ENCODE data around the gene KRT2.

The KRT2 gene

DNA sequence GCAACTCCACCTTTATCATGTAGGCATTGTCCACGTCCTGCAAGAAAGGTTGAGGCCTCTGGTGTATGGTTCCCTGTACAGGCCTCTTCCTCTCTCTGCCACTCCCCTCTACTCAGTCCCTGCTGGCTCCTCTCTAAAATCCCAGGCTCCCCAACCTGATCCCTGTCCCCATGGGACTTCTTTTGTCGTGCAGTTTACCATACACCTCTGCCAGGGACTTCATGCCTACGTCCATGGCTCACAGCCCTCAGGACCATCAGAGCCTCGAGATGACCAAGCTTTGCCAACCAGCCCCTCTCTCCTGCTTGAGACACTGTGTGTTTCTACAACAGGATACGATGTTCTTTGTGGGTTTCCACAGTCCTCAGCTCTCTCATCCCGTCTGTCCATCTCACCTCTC lies 2.9 kb downstream of the KRT2 start:
- Histone ChIP-seq H3K4ac (ENCODE audit: low read depth in 1 of 2, low read length in 2 of 2) (no peak overlapping the region), H3K9ac (ENCODE audit: low read length) (no peak overlapping the region), H3K14ac (ENCODE audit: low read length in 2 of 2) (no peak overlapping the region), H3K9me3 (ENCODE audit: control insufficient read depth, low read length) (no peaks in the 10 kb centered on the region), H3K79me1 (replicated peaks; ENCODE audit: low read length, poor library complexity, severe bottlenecking) (no peaks in the 10 kb centered on the region), H3K36me3 (ENCODE audit: control insufficient read depth in 1 of 2, insufficient read depth in 2 of 2, low read depth in 1 of 2, low read length in 2 of 2) (no peaks in the 10 kb centered on the region), H3K27me3 (ENCODE audit: control insufficient read depth in 1 of 2, insufficient read depth in 1 of 2, low read length in 2 of 2) (peaks cover 14 to 83% of the 10 kb centered on the region in 2 experiments), H3K18ac (ENCODE audit: low read depth in 1 of 2, low read length in 2 of 2) (no peak overlapping the region), H2AK5ac (ENCODE audit: low read length, severe bottlenecking) (no peak overlapping the region), H4K8ac (ENCODE audit: low read length) (no peak overlapping the region), H4K91ac (ENCODE audit: low read length) (no peak overlapping the region), H3K23ac (ENCODE audit: low read length in 2 of 2) (no peak overlapping the region), H2BK5ac (ENCODE audit: low read depth, low read length, poor library complexity, severe bottlenecking) (no peak overlapping the region), H3K27ac (ENCODE audit: low read length, poor library complexity, severe bottlenecking) (no peak overlapping the region), H3K4me1 (ENCODE audit: control insufficient read depth, insufficient read depth, low read depth, low read length) (no peaks in the 10 kb centered on the region), H2BK15ac (ENCODE audit: low read depth, poor library complexity, severe bottlenecking) (no peak overlapping the region), H3K4me3 (ENCODE audit: insufficient read depth in 1 of 2, low read depth in 1 of 2, low read length in 2 of 2) (no peak overlapping the region), H2BK120ac (ENCODE audit: low read depth, low read length) (no peak overlapping the region), H2AFZ (ENCODE audit: low read depth, low read length) (no peak overlapping the region), H2BK12ac (ENCODE audit: low read length in 2 of 2) (no peak overlapping the region), H3K4me2 (ENCODE audit: low read length, poor library complexity, severe bottlenecking) (no peak overlapping the region)
- 48% methylated on average over 6 of the region's 6 CpGs for WGBS
- DNase-seq: no peak

DNA sequence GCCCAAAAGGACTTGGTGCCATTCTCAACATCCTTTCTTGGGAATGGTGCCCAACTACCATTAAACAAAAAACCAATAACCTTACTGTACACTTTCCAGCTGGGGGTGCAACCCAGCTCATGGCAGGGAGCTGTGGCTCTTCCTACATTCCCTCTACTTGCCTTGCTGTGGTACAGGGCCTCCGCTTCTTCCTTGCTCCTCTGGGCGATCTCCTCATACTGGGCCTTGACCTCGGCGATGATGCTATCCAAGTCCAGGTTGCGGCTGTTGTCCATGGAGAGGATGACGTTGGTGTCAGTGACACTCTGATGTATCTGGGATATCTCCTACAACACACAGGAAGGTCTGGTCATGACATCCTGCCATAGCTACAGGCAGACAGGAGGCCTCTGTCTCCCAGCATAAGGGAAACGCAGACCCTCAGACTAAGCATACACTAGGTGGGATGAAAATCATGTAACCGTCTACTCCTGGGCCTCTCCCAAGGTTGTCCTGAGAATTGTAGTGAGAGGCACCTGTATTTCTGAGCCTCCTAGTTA lies 3.9 kb downstream of the KRT2 start:
- no peak overlapping the region for H3K23ac ChIP-seq (ENCODE audit: low read length in 2 of 2)
- no peak overlapping the region for H3K27ac ChIP-seq (ENCODE audit: low read length, poor library complexity, severe bottlenecking)
- H3K4me3 ChIP-seq (ENCODE audit: insufficient read depth in 1 of 2, low read depth in 1 of 2, low read length in 2 of 2): no peak overlapping the region
- no peak overlapping the region for H3K4ac ChIP-seq (ENCODE audit: low read depth in 1 of 2, low read length in 2 of 2)
- no peak overlapping the region for H4K91ac ChIP-seq (ENCODE audit: low read length)
- H3K79me1 ChIP-seq (replicated peaks; ENCODE audit: low read length, poor library complexity, severe bottlenecking): no peaks in the 10 kb centered on the region
- H3K14ac ChIP-seq (ENCODE audit: low read length in 2 of 2): no peak overlapping the region
- H4K8ac ChIP-seq (ENCODE audit: low read length): no peak overlapping the region
- H2BK5ac ChIP-seq (ENCODE audit: low read depth, low read length, poor library complexity, severe bottlenecking): no peak overlapping the region
- WGBS: 94% methylated on average over 8 of the region's 8 CpGs
- no peak for DNase-seq
- H3K9me3 ChIP-seq (ENCODE audit: control insufficient read depth, low read length): no peaks in the 10 kb centered on the region
- no peak overlapping the region for H2BK15ac ChIP-seq (ENCODE audit: low read depth, poor library complexity, severe bottlenecking)
- H2AFZ ChIP-seq (ENCODE audit: low read depth, low read length): no peak overlapping the region
- no peaks in the 10 kb centered on the region for H3K36me3 ChIP-seq (ENCODE audit: control insufficient read depth in 1 of 2, insufficient read depth in 2 of 2, low read depth in 1 of 2, low read length in 2 of 2)
- no peak overlapping the region for H3K18ac ChIP-seq (ENCODE audit: low read depth in 1 of 2, low read length in 2 of 2)
- H3K27me3 ChIP-seq (ENCODE audit: control insufficient read depth in 1 of 2, insufficient read depth in 1 of 2, low read length in 2 of 2): peaks cover 14 to 84% of the 10 kb centered on the region in 2 experiments
- H3K4me2 ChIP-seq (ENCODE audit: low read length, poor library complexity, severe bottlenecking): no peak overlapping the region
- no peak overlapping the region for H2BK12ac ChIP-seq (ENCODE audit: low read length in 2 of 2)
- no peak overlapping the region for H3K9ac ChIP-seq (ENCODE audit: low read length)
- H3K4me1 ChIP-seq (ENCODE audit: control insufficient read depth, insufficient read depth, low read depth, low read length): no peaks in the 10 kb centered on the region
- H2AK5ac ChIP-seq (ENCODE audit: low read length, severe bottlenecking): no peak overlapping the region
- no peak overlapping the region for H2BK120ac ChIP-seq (ENCODE audit: low read depth, low read length)

DNA sequence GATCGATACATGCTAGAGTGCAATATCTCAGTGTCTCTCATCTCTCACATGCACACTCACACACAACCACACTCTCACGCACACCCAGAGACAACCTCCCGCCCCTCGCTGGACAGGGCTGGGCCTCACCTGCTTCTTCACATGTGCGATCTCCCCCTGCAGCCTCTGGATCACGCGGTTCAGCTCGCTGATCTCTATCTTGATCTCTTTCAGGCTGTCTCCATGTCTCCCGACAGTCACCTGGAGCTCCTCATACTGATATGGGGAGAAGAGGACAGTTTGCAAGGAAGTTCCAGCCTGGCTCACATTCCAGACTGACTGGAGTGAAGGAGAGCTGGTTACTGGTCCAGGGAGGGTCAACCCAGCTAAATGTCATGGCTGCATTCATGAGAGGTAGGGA lies 4.4 kb downstream of the KRT2 start:
- Histone ChIP-seq H4K91ac (ENCODE audit: low read length) (no peak overlapping the region), H3K4me1 (ENCODE audit: control insufficient read depth, insufficient read depth, low read depth, low read length) (no peaks in the 10 kb centered on the region), H3K14ac (ENCODE audit: low read length in 2 of 2) (no peak overlapping the region), H3K4ac (ENCODE audit: low read depth in 1 of 2, low read length in 2 of 2) (no peak overlapping the region), H2BK15ac (ENCODE audit: low read depth, poor library complexity, severe bottlenecking) (no peak overlapping the region), H2BK120ac (ENCODE audit: low read depth, low read length) (no peak overlapping the region), H3K4me3 (ENCODE audit: insufficient read depth in 1 of 2, low read depth in 1 of 2, low read length in 2 of 2) (no peak overlapping the region), H3K9me3 (ENCODE audit: control insufficient read depth, low read length) (no peaks in the 10 kb centered on the region), H3K79me1 (replicated peaks; ENCODE audit: low read length, poor library complexity, severe bottlenecking) (no peaks in the 10 kb centered on the region), H2BK12ac (ENCODE audit: low read length in 2 of 2) (no peak overlapping the region), H3K9ac (ENCODE audit: low read length) (no peak overlapping the region), H2AFZ (ENCODE audit: low read depth, low read length) (no peak overlapping the region), H3K27ac (ENCODE audit: low read length, poor library complexity, severe bottlenecking) (no peak overlapping the region), H3K36me3 (ENCODE audit: control insufficient read depth in 1 of 2, insufficient read depth in 2 of 2, low read depth in 1 of 2, low read length in 2 of 2) (no peaks in the 10 kb centered on the region), H4K8ac (ENCODE audit: low read length) (no peak overlapping the region), H3K27me3 (ENCODE audit: control insufficient read depth in 1 of 2, insufficient read depth in 1 of 2, low read length in 2 of 2) (peaks cover 14 to 80% of the 10 kb centered on the region in 2 experiments), H2BK5ac (ENCODE audit: low read depth, low read length, poor library complexity, severe bottlenecking) (no peak overlapping the region), H3K18ac (ENCODE audit: low read depth in 1 of 2, low read length in 2 of 2) (no peak overlapping the region), H3K4me2 (ENCODE audit: low read length, poor library complexity, severe bottlenecking) (no peak overlapping the region), H2AK5ac (ENCODE audit: low read length, severe bottlenecking) (no peak overlapping the region), H3K23ac (ENCODE audit: low read length in 2 of 2) (no peak overlapping the region)
- no peak for DNase-seq
- 87% methylated on average over 9 of the region's 9 CpGs for WGBS

DNA sequence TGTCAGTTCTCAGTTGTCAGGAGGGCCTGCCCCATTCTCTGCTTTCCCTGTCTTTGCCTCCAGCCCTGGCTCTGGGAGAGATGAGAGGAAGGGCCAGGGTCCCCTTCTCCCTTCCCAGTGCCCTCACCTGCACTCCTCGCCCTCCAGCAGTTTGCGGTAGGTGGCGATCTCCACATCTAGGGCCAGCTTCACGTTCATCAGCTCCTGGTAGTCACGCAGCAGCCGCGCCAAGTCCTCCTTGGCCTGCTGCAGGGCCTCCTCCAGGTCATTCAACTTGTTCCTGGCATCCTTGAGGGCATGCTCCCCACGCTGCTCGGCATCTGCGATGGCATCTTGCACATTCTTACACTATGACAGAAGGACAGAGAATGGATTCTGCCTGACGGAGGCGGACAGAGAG lies 5.4 kb downstream of the KRT2 start:
- H2AFZ ChIP-seq (ENCODE audit: low read depth, low read length): no peak overlapping the region
- peaks cover 17 to 84% of the 10 kb centered on the region in 2 experiments for H3K27me3 ChIP-seq (ENCODE audit: control insufficient read depth in 1 of 2, insufficient read depth in 1 of 2, low read length in 2 of 2)
- H3K79me1 ChIP-seq (replicated peaks; ENCODE audit: low read length, poor library complexity, severe bottlenecking): no peaks in the 10 kb centered on the region
- H3K9ac ChIP-seq (ENCODE audit: low read length): no peak overlapping the region
- H3K4me1 ChIP-seq (ENCODE audit: control insufficient read depth, insufficient read depth, low read depth, low read length): no peaks in the 10 kb centered on the region
- H2BK120ac ChIP-seq (ENCODE audit: low read depth, low read length): no peak overlapping the region
- no peak overlapping the region for H3K4ac ChIP-seq (ENCODE audit: low read depth in 1 of 2, low read length in 2 of 2)
- H3K23ac ChIP-seq (ENCODE audit: low read length in 2 of 2): no peak overlapping the region
- WGBS: 82% methylated on average over 12 of the region's 12 CpGs
- H3K14ac ChIP-seq (ENCODE audit: low read length in 2 of 2): no peak overlapping the region
- no peak overlapping the region for H3K4me3 ChIP-seq (ENCODE audit: insufficient read depth in 1 of 2, low read depth in 1 of 2, low read length in 2 of 2)
- H3K27ac ChIP-seq (ENCODE audit: low read length, poor library complexity, severe bottlenecking): no peak overlapping the region
- H4K8ac ChIP-seq (ENCODE audit: low read length): no peak overlapping the region
- no peak overlapping the region for H2BK15ac ChIP-seq (ENCODE audit: low read depth, poor library complexity, severe bottlenecking)
- H3K36me3 ChIP-seq (ENCODE audit: control insufficient read depth in 1 of 2, insufficient read depth in 2 of 2, low read depth in 1 of 2, low read length in 2 of 2): no peaks in the 10 kb centered on the region
- H2AK5ac ChIP-seq (ENCODE audit: low read length, severe bottlenecking): no peak overlapping the region
- H3K9me3 ChIP-seq (ENCODE audit: control insufficient read depth, low read length): no peaks in the 10 kb centered on the region
- no peak overlapping the region for H2BK5ac ChIP-seq (ENCODE audit: low read depth, low read length, poor library complexity, severe bottlenecking)
- H3K18ac ChIP-seq (ENCODE audit: low read depth in 1 of 2, low read length in 2 of 2): no peak overlapping the region
- no peak overlapping the region for H2BK12ac ChIP-seq (ENCODE audit: low read length in 2 of 2)
- no peak overlapping the region for H3K4me2 ChIP-seq (ENCODE audit: low read length, poor library complexity, severe bottlenecking)
- DNase-seq: no peak
- H4K91ac ChIP-seq (ENCODE audit: low read length): no peak overlapping the region

Data from mesenchymal stem cell (in vitro differentiated cells and primary cell).